WTC11 (cell line): ENCODE results near the gene LRRC3C. TPM values are rescaled to one million over a fixed set of nuclear protein-coding genes. Genes with fewer than 3 reads are reported as not detected.
"Not testable (repeated sequence)": the region's sequence is repeated elsewhere in the genome, so short reads cannot be mapped to it uniquely, and the experiment has no call there.

Experiments
- ATAC-seq: fragments of 200-7000 bp; cut with Tn5 transposase; 2 replicates; pipeline ENCODE4 v1.10.0; 2021; ENCODE audit warnings: mild to moderate bottlenecking, moderate library complexity
- CTCF ChIA-PET: fragments of 300-600 bp; sonication (Branson Sonifier 250); formaldehyde crosslinking; loops from one replicate; lab custom pipeline; 2021; ENCODE audit warnings: antibody characterized with exemption; lab: Charles Lee
- POLR2A ChIA-PET: fragments of 350-600 bp; sonication (Branson Sonifier 250); formaldehyde crosslinking; loops from one replicate; lab custom pipeline; 2021; ENCODE audit warnings: antibody characterized with exemption; lab: Charles Lee
- DNase-seq: peaks from one replicate; pipeline ENCODE4 v3.0.0; 2021; ENCODE audit warnings: low spot score
- H3K27ac Mint-ChIP-seq: 2 replicates; pipeline ENCODE4 v1.8.0; 2021; ENCODE audit warnings: mixed read lengths
- H3K27me3 Mint-ChIP-seq: 2 replicates; pipeline ENCODE4 v1.8.0; 2021; ENCODE audit warnings: low read depth, mild to moderate bottlenecking, moderate library complexity, mixed read lengths
- H3K36me3 Mint-ChIP-seq: 2 replicates; pipeline ENCODE4 v1.8.0; 2021; ENCODE audit warnings: mixed read lengths
- H3K4me1 Mint-ChIP-seq: 2 replicates; pipeline ENCODE4 v1.8.0; 2022; ENCODE audit warnings: mixed read lengths
- H3K4me3 Mint-ChIP-seq: 2 replicates; pipeline ENCODE4 v1.8.0; 2021; ENCODE audit warnings: mild to moderate bottlenecking, moderate library complexity, mixed read lengths
- H3K9me3 Mint-ChIP-seq: 2 replicates; pipeline ENCODE4 v1.8.0; 2021; ENCODE audit warnings: mixed read lengths
- ARID4B ChIP-seq: sonication (generic); formaldehyde crosslinking; IDR thresholded peaks from 2 replicates; pipeline ENCODE4 v1.8.0; 2023; ENCODE audit warnings: missing genetic modification reagents, mild to moderate bottlenecking, borderline replicate concordance
- ATF3 ChIP-seq: sonication (generic); formaldehyde crosslinking; conservative IDR thresholded peaks from 2 replicates; pipeline ENCODE4 v1.8.1; 2022; ENCODE audit warnings: mild to moderate bottlenecking, missing genetic modification reagents
- CDX4 ChIP-seq: fragments of 250-450 bp; sonication (Bioruptor Pico); IDR thresholded peaks from 2 replicates; pipeline ENCODE4 v1.9.0; 2021; ENCODE audit warnings: moderate library complexity, mild to moderate bottlenecking, inconsistent platforms, borderline replicate concordance
- CREM ChIP-seq: sonication (generic); formaldehyde crosslinking; IDR thresholded peaks from 2 replicates; pipeline ENCODE4 v1.8.1; 2022; ENCODE audit warnings: mild to moderate bottlenecking, missing genetic modification reagents, moderate library complexity
- FOXJ3 ChIP-seq: sonication (generic); formaldehyde crosslinking; IDR thresholded peaks from 2 replicates; pipeline ENCODE4 v1.9.0; 2021; ENCODE audit warnings: missing genetic modification reagents, mild to moderate bottlenecking, borderline replicate concordance
- FOXP1 ChIP-seq: sonication (generic); formaldehyde crosslinking; IDR thresholded peaks from 2 replicates; pipeline ENCODE4 v1.8.0; 2022; ENCODE audit warnings: missing genetic modification reagents, mild to moderate bottlenecking, moderate library complexity, borderline replicate concordance
- FOXP4 ChIP-seq: sonication (generic); formaldehyde crosslinking; IDR thresholded peaks from 2 replicates; pipeline ENCODE4 v1.8.0; 2022; ENCODE audit warnings: mild to moderate bottlenecking, missing genetic modification reagents
- JUN ChIP-seq: sonication (generic); formaldehyde crosslinking; IDR thresholded peaks from 2 replicates; pipeline ENCODE4 v1.8.0; 2023; ENCODE audit warnings: mild to moderate bottlenecking, missing genetic modification reagents
- KAT7 ChIP-seq: sonication (generic); formaldehyde crosslinking; IDR thresholded peaks from 2 replicates; pipeline ENCODE4 v1.8.1; 2023; ENCODE audit warnings: missing genetic modification reagents, mild to moderate bottlenecking, borderline replicate concordance
- MAX ChIP-seq: sonication (generic); formaldehyde crosslinking; IDR thresholded peaks from 2 replicates; pipeline ENCODE4 v1.8.0; 2022; ENCODE audit warnings: mild to moderate bottlenecking, missing genetic modification reagents
- MYBL2 ChIP-seq: sonication (generic); formaldehyde crosslinking; IDR thresholded peaks from 2 replicates; pipeline ENCODE4 v1.8.1; 2023; ENCODE audit warnings: mild to moderate bottlenecking, moderate library complexity, missing genetic modification reagents
- NFE2L1 ChIP-seq: sonication (generic); formaldehyde crosslinking; IDR thresholded peaks from 2 replicates; pipeline ENCODE4 v1.8.1; 2023; ENCODE audit warnings: missing genetic modification reagents
- NR2C2 ChIP-seq: sonication (generic); formaldehyde crosslinking; IDR thresholded peaks from 2 replicates; pipeline ENCODE4 v1.8.0; 2022; ENCODE audit warnings: mild to moderate bottlenecking, missing genetic modification reagents
- NR3C1 ChIP-seq: sonication (generic); formaldehyde crosslinking; conservative IDR thresholded peaks from 2 replicates; pipeline ENCODE4 v1.8.1; 2023; ENCODE audit warnings: low read depth, mild to moderate bottlenecking, missing genetic modification reagents
- OVOL2 ChIP-seq: fragments of 250-450 bp; sonication (Bioruptor Pico); IDR thresholded peaks from 2 replicates; pipeline ENCODE4 v1.9.0; 2021; ENCODE audit warnings: mild to moderate bottlenecking, borderline replicate concordance
- PRRX2 ChIP-seq: fragments of 250-450 bp; sonication (Bioruptor Pico); IDR thresholded peaks from 2 replicates; pipeline ENCODE4 v1.8.0; 2021; ENCODE audit warnings: mild to moderate bottlenecking
- SMAD3 ChIP-seq: sonication (generic); formaldehyde crosslinking; IDR thresholded peaks from 2 replicates; pipeline ENCODE4 v1.8.0; 2022; ENCODE audit warnings: missing genetic modification reagents, mild to moderate bottlenecking, borderline replicate concordance
- SMAD4 ChIP-seq: sonication (generic); formaldehyde crosslinking; IDR thresholded peaks from 2 replicates; pipeline ENCODE4 v1.8.0; 2022; ENCODE audit warnings: mild to moderate bottlenecking, missing genetic modification reagents
- SOX15 ChIP-seq: fragments of 250-450 bp; sonication (Bioruptor Pico); IDR thresholded peaks from 2 replicates; pipeline ENCODE4 v1.9.0; 2021; ENCODE audit warnings: mild to moderate bottlenecking
- TCF7 ChIP-seq: sonication (generic); formaldehyde crosslinking; IDR thresholded peaks from 2 replicates; pipeline ENCODE4 v1.8.0; 2022; ENCODE audit warnings: mild to moderate bottlenecking, low read depth, missing genetic modification reagents, moderate library complexity
- TEAD4 ChIP-seq: sonication (generic); formaldehyde crosslinking; IDR thresholded peaks from 2 replicates; pipeline ENCODE4 v1.8.0; 2022; ENCODE audit warnings: mild to moderate bottlenecking, missing genetic modification reagents
- ZNF219 ChIP-seq: sonication (generic); formaldehyde crosslinking; IDR thresholded peaks from 2 replicates; pipeline ENCODE4 v1.8.0; 2023; ENCODE audit warnings: missing genetic modification reagents, mild to moderate bottlenecking, borderline replicate concordance
- ZNF263 ChIP-seq: sonication (generic); formaldehyde crosslinking; IDR thresholded peaks from 2 replicates; pipeline ENCODE4 v1.8.1; 2022; ENCODE audit warnings: low read depth, mild to moderate bottlenecking, moderate library complexity, missing genetic modification reagents
- ZNF396 ChIP-seq: fragments of 250-450 bp; sonication (Bioruptor Pico); IDR thresholded peaks from 2 replicates; pipeline ENCODE4 v1.8.0; 2021; ENCODE audit warnings: mild to moderate bottlenecking, moderate library complexity, borderline replicate concordance
- total RNA-seq: library from RNA; stranded (reverse); gene quantifications from 3 replicates; pipeline ENCODE4 v1.2.3, GENCODE V29; 2021

Gene LRRC3C
- total RNA-seq, 1 experiment from 2014 or later, result not detected

GRCh38 chr17:39948489-39948828 lies 20.9 kb downstream of the LRRC3C start:
- CTCF ChIA-PET, result interaction anchor here (1.4 to 2.6 kb wide), 2 partner anchors 24 to 87 kb away, joined by 3 to 7 read pairs; no protein-coding TSS in a partner anchor
- Mint-ChIP-seq H3K4me1 (peaks cover 20% of the 10 kb centered on the region), H3K27me3 (peaks cover 20% of the 10 kb centered on the region)
- POLR2A ChIA-PET, DNase-seq, H3K9me3 Mint-ChIP-seq, H3K36me3 Mint-ChIP-seq, H3K4me3 Mint-ChIP-seq, ATAC-seq, H3K27ac Mint-ChIP-seq: not testable (repeated sequence)

- CTCF ChIA-PET, result interaction anchor here (2.3 kb wide), 1 partner anchor 10 kb away, joined by 8 read pairs; no protein-coding TSS in a partner anchor
- TF ChIP-seq JUN (CRISPR knock-in tag), result no peak
- TF ChIP-seq FOXP4, result no peak
- TF ChIP-seq SMAD3 (CRISPR knock-in tag), result no peak
- TF ChIP-seq ZNF263 (CRISPR knock-in tag), result no peak
- no peak for TF ChIP-seq MYBL2 (CRISPR knock-in tag)
- TF ChIP-seq MAX (CRISPR knock-in tag), result no peak
- no peak for TF ChIP-seq NFE2L1 (CRISPR knock-in tag)
- no peak for TF ChIP-seq KAT7 (CRISPR knock-in tag)
- TF ChIP-seq ARID4B (CRISPR knock-in tag), result no peak
- TF ChIP-seq FOXJ3 (CRISPR knock-in tag), result no peak
- TF ChIP-seq ZNF219, result no peak
- TF ChIP-seq CREM (CRISPR knock-in tag), result no peak
- TF ChIP-seq PRRX2 (CRISPR knock-in tag), result no peak
Measured at GRCh38 chr17:39949028-39949427, 21.5 kb downstream of the LRRC3C start.

GRCh38 chr17:39950871-39951348 lies 23.4 kb downstream of the LRRC3C start:
- no peak overlapping the region for H3K4me3 Mint-ChIP-seq
- no peaks in the 10 kb centered on the region for H3K9me3 Mint-ChIP-seq
- no peak for DNase-seq
- no peak for ATAC-seq
- peaks cover 28% of the 10 kb centered on the region for H3K4me1 Mint-ChIP-seq
- TF ChIP-seq ATF3 (CRISPR knock-in tag) (no peak), SMAD4 (no peak), NR2C2 (no peak), FOXP4 (no peak), TCF7 (CRISPR knock-in tag) (no peak), TEAD4 (CRISPR knock-in tag) (no peak), CDX4 (CRISPR knock-in tag) (no peak), SOX15 (CRISPR knock-in tag) (no peak), ZNF396 (CRISPR knock-in tag) (no peak), OVOL2 (CRISPR knock-in tag) (no peak), NR3C1 (no peak), FOXP1 (CRISPR knock-in tag) (no peak)
- no peak overlapping the region for H3K27ac Mint-ChIP-seq
- H3K27me3 Mint-ChIP-seq, result peaks cover 17% of the 10 kb centered on the region
- POLR2A ChIA-PET, result interaction anchor here (0.6 kb wide), 1 partner anchor 11 kb away, joined by 3 read pairs; no protein-coding TSS in a partner anchor
- CTCF ChIA-PET, result interaction anchor here (0.5 to 2.3 kb wide), 5 partner anchors 8 to 197 kb away, joined by 3 to 8 read pairs (median 5); no protein-coding TSS in a partner anchor
- no peaks in the 10 kb centered on the region for H3K36me3 Mint-ChIP-seq

More at GRCh38 chr17:39949028-39949427, 21.5 kb downstream of the LRRC3C start:
- Mint-ChIP-seq H3K27me3 (peaks cover 20% of the 10 kb centered on the region), H3K4me1 (peaks cover 24% of the 10 kb centered on the region), H3K4me3 (no peak overlapping the region), H3K9me3 (no peaks in the 10 kb centered on the region), H3K27ac (no peak overlapping the region), H3K36me3 (no peaks in the 10 kb centered on the region)
- POLR2A ChIA-PET, result no interaction called here
- DNase-seq, result no peak
- ATAC-seq, result no peak
